ENCODE measurements around the gene RAB43.

RAB43 gene

DNA sequence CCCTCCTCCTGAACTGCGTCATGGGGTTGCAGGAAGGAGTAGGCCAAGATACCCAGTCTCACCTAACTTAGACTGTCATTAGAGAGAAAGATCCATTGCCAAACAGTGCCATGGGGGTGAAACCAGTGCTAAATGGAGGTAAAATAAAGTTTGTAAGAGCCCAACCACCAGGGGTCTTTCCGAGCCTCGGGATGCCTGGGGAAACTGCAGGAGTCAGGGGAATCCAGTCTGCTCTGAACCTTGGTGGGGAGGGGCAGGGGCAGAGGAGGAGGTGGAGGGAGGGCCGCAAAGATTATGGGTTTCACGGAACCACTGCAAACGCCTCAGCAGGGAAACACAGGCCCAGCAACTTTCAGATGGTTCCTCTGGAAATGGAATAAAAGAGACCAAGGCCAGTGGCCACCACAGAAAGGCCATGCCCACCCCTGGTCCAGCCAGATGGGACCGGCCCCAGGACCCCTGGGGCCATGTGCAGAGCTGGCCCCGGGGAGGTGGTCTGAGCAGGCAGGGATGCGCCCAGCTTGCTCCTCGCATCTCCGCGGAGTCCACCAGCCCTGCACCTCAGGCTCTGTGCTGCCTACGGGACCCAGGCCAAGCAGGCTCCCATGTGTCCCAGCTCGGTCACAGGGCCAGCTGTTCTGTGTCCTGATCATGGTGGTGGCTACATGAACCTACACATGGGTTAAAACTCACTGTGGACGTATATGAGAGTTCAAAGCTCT is 80.9 kb downstream of the RAB43 start:
- H3K27me3 ChIP-seq (ENCODE audit: insufficient read depth, low read length) = peaks cover 13% of the 10 kb centered on the region
- no peaks in the 10 kb centered on the region for H3K9me2 ChIP-seq (ENCODE audit: low read depth, low read length)
- H3K9me3 ChIP-seq (ENCODE audit: low read length) = no peaks in the 10 kb centered on the region
- H2AFZ ChIP-seq (ENCODE audit: low read length) = no peak overlapping the region
- no peak for TF ChIP-seq EZH2 (IDR thresholded peaks at IDR 0.05; ENCODE audit: borderline replicate concordance, low read length)
- TF ChIP-seq CTCF (IDR thresholded peaks at IDR 0.05; ENCODE audit: low read length) = no peak
- no peaks in the 10 kb centered on the region for H3K79me2 ChIP-seq (ENCODE audit: insufficient read depth, low read length)
- H3K27ac ChIP-seq (ENCODE audit: low read depth, low read length, poor library complexity, severe bottlenecking) = no peak overlapping the region
- no peak overlapping the region for H3K4me3 ChIP-seq (ENCODE audit: low read depth, low read length, poor library complexity, severe bottlenecking)
- no peaks in the 10 kb centered on the region; the same call in 1 of the 2 replicates for H3K36me3 ChIP-seq (ENCODE audit: insufficient read depth, low read length)
- H3K4me1 ChIP-seq (ENCODE audit: insufficient read depth, low read length, severe bottlenecking) = no peaks in the 10 kb centered on the region
- H3K4me2 ChIP-seq (ENCODE audit: low read length) = no peak overlapping the region
- H4K20me1 ChIP-seq (ENCODE audit: insufficient read depth, low read length) = no peaks in the 10 kb centered on the region
- no peak overlapping the region for H3K9ac ChIP-seq (ENCODE audit: low read length)
- no peaks in the 10 kb centered on the region for H3F3A ChIP-seq (ENCODE audit: insufficient read depth, low read length)

DNA sequence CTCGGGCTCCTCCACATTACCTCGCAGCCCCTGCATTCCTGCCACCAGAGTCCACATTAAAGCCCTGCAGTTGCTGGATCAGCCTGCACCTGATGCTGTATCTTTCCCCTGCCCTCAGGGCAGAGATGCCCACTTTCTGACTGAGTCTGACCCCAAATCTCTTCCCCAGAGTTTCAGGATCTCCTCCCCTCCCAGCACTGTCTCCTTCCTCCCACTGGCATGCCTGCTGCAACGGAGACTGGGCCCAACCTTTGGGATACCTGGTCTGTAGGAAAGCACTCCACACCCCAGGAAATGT is 81.6 kb downstream of the RAB43 start:
- TF ChIP-seq EZH2 (IDR thresholded peaks at IDR 0.05; ENCODE audit: borderline replicate concordance, low read length) = no peak
- no peak for TF ChIP-seq CTCF (IDR thresholded peaks at IDR 0.05; ENCODE audit: low read length)
- H3K9me3 ChIP-seq (ENCODE audit: low read length) = no peaks in the 10 kb centered on the region
- no peaks in the 10 kb centered on the region for H3K4me1 ChIP-seq (ENCODE audit: insufficient read depth, low read length, severe bottlenecking)
- no peak overlapping the region for H3K9ac ChIP-seq (ENCODE audit: low read length)
- H3F3A ChIP-seq (ENCODE audit: insufficient read depth, low read length) = no peaks in the 10 kb centered on the region
- no peak overlapping the region for H2AFZ ChIP-seq (ENCODE audit: low read length)
- H3K4me2 ChIP-seq (ENCODE audit: low read length) = no peak overlapping the region
- no peaks in the 10 kb centered on the region for H3K9me2 ChIP-seq (ENCODE audit: low read depth, low read length)
- peaks cover 13% of the 10 kb centered on the region for H3K27me3 ChIP-seq (ENCODE audit: insufficient read depth, low read length)
- H3K79me2 ChIP-seq (ENCODE audit: insufficient read depth, low read length) = no peaks in the 10 kb centered on the region
- no peaks in the 10 kb centered on the region; the same call in 1 of the 2 replicates for H3K36me3 ChIP-seq (ENCODE audit: insufficient read depth, low read length)
- H4K20me1 ChIP-seq (ENCODE audit: insufficient read depth, low read length) = no peaks in the 10 kb centered on the region
- H3K27ac ChIP-seq (ENCODE audit: low read depth, low read length, poor library complexity, severe bottlenecking) = no peak overlapping the region
- H3K4me3 ChIP-seq (ENCODE audit: low read depth, low read length, poor library complexity, severe bottlenecking) = no peak overlapping the region

DNA sequence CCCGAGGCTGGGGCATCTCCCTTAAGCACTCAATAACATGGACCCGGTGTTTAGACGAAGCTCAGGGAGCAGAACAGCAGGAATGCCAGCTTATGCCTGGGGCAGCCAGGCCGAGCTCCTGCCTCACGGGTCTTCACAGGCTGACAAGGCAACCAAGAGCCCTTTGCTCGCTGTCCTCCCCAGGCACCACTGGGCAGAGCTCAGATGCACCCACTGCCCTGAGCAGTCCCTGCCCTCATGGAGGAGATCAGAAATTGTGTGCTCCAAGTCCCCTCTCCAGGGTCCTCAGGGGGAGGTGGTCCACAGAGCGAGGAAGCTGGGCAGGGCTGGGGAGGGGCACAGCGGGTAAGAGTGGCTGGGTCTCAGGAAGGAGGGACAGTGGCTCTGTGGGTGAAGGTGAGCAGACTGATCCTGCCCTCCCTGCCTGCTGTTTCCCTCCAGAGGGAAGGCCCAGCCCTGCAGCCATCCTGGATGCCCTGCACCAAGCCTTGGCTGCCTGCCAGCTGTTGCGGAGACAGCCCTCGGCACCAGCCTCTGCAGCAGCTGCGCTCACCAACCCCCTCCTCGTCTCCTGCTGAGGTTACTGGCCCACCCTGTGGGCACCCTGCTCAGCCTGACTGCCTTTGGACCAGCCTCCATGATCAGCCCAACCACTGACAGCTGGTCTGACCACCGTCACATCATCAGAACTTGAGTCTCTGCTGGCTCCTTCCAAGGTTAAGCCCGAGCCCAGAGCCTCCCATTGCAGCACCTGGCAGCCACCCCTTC is 82.1 kb downstream of the RAB43 start:
- H3K4me1 ChIP-seq (ENCODE audit: insufficient read depth, low read length, severe bottlenecking) = no peaks in the 10 kb centered on the region
- H3K27me3 ChIP-seq (ENCODE audit: insufficient read depth, low read length) = peaks cover 13% of the 10 kb centered on the region
- H3K9ac ChIP-seq (ENCODE audit: low read length) = no peak overlapping the region
- no peak for TF ChIP-seq CTCF (IDR thresholded peaks at IDR 0.05; ENCODE audit: low read length)
- no peak for TF ChIP-seq EZH2 (IDR thresholded peaks at IDR 0.05; ENCODE audit: borderline replicate concordance, low read length)
- no peaks in the 10 kb centered on the region for H4K20me1 ChIP-seq (ENCODE audit: insufficient read depth, low read length)
- H3F3A ChIP-seq (ENCODE audit: insufficient read depth, low read length) = no peaks in the 10 kb centered on the region
- no peaks in the 10 kb centered on the region for H3K79me2 ChIP-seq (ENCODE audit: insufficient read depth, low read length)
- no peak overlapping the region for H3K27ac ChIP-seq (ENCODE audit: low read depth, low read length, poor library complexity, severe bottlenecking)
- no peaks in the 10 kb centered on the region; the same call in 1 of the 2 replicates for H3K36me3 ChIP-seq (ENCODE audit: insufficient read depth, low read length)
- no peaks in the 10 kb centered on the region for H3K9me2 ChIP-seq (ENCODE audit: low read depth, low read length)
- H3K4me3 ChIP-seq (ENCODE audit: low read depth, low read length, poor library complexity, severe bottlenecking) = no peak overlapping the region
- H2AFZ ChIP-seq (ENCODE audit: low read length) = no peak overlapping the region
- no peak overlapping the region for H3K4me2 ChIP-seq (ENCODE audit: low read length)
- no peaks in the 10 kb centered on the region for H3K9me3 ChIP-seq (ENCODE audit: low read length)

All from OCI-LY1 (cell line).